Stimulated activated CD8-positive, alpha-beta memory T cell treated with anti-CD3 and anti-CD28 coated beads, Interleukin-4, amount 100 ng/mL, for 24 hours (primary cell): Measurements from ENCODE around the gene PRSS36.
"Not testable (repeated sequence)": the region's sequence is repeated elsewhere in the genome, so short reads cannot be mapped to it uniquely, and the experiment has no call there.

ENCODE experiments used
- DNase-seq: peaks from one replicate; pipeline ENCODE4 v3.0.0-alpha.2; 2020; ENCODE audit warnings: low read depth

The PRSS36 gene

DNA sequence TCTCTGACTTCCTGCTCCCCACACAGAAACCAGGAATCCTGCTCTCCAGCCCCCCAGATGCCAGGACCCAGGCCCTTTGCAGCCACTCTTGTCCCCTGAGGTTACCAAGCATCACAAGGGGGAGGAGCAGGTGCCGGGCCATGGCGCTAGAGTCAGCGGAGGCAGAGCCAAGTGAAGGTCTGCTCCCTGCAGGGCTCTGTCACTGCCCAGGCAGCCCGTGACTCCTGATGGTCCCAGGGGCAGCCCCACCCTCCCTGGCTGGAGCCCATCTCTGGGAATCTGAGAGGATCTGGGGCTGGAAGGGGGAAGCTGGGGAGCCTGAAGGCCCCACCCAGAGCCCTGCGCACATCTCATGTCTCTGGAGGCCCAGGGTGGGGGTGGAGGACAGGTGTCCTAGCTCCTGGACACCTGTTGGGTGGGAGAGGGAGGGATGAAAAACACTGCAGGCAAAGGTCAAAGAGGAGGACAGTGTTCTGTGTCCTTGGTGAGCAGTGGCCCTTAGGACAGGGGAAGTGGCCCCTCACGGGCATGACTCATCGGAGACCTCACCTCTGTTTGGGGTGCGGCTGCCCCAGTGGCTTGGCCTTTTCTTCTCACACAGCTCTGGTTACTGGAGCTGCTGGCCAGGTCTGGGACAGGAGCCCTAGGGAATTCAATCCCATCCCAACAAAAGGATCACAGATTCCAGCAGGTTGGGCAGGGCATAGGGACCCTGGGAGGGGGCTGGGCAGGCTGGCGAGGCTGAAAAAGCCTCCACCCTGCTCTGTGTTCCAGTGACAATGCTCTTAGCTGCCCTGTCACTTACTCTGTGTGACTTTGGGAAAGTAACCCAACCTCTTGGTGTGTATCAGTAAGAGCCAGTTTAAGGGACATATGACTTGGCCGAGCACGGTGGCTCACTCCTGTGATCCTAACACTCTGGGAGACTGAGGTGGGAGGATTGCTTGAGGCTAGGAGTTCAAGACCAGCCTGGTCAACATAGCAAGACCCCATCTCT is at the start of gene PRSS36:
Gene PRSS36 (minus strand): TSS at position 173 of the 997 bp plus-strand sequence. CDS start 31 bp downstream, at position 142.
- no peak for DNase-seq

- DNase-seq, result no peak
Observed at GRCh38 chr16:31199430-31200041, 49.7 kb upstream of the PRSS36 start.

DNA sequence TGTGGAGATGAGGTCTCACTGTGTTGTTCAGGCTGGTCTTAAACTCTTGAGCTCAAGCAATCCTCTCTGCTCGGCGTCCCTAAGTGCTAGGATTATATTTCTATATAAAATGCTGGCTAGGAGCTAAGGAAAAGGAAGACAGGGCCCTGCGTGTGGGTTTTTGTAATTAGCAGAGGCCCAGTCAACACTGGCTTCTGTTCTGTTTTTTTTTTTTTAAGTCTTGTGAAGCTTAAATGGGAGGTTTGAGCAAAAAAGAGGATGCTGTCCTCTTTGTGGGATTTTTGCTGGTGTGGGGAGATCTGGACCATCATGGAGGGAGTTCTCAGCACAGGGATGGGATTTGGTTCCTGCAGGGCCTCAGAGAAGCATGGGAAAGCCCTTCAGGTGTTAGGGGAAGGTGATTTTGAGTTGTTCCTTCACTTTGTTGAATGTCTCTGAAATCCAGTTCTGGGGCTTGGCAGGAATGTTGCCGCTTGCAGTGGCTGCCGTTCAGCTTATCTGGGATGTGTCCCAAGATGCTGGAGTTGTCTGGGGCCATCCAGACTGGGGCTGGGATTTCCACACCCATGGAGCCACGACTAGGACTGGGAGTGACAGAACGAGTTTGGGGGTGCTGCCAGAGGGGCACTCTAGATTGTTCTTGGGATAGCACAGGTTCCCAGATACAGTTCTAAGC is 48.5 kb upstream of the PRSS36 start:
- no peak for DNase-seq

- no peak for DNase-seq
Observed at GRCh38 chr16:31196324-31197088, 46.6 kb upstream of the PRSS36 start.

GRCh38 chr16:31195861-31196260 is 46.0 kb upstream of the PRSS36 start:
- DNase-seq, result not testable (repeated sequence)

DNA sequence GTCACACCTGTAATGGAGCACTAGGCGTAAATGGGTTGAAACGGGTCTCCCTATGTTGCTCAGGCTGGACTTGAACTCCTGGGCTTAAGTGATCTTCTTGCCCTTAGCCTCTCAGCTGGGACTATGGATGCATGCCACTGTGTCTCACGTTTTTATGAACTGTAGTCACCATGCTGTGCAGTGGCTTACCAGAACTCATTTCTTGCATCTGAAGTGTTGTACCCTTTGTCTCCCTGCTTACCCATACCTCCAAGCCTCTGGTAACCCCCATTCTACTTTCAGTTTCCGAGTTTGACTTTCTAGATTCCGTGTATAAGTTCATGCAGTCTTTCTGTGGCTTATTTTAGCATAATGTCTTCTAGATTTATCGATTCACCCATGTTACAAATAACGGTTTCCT is 45.0 kb upstream of the PRSS36 start:
- no peak for DNase-seq

DNA sequence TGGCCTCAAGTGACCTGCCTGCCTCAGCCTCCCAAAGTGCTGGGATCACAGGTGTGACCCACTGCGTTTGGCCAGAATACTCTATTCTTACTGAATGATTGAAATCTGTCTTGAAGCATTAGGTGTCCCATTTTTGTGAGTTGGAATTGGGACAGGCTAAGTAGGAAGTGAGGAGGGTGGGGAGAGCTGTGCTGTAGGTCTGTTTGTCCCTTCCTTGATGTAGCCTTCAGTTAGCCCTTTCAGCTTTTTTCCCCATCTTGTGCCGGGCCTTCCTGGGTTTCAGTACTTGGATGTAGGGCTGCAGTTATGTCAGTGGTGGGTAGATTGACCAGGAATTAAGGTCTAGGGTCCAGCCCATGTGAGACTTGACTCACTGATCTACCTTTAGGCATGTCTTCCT is 44.0 kb upstream of the PRSS36 start:
- DNase-seq, result no peak

DNA sequence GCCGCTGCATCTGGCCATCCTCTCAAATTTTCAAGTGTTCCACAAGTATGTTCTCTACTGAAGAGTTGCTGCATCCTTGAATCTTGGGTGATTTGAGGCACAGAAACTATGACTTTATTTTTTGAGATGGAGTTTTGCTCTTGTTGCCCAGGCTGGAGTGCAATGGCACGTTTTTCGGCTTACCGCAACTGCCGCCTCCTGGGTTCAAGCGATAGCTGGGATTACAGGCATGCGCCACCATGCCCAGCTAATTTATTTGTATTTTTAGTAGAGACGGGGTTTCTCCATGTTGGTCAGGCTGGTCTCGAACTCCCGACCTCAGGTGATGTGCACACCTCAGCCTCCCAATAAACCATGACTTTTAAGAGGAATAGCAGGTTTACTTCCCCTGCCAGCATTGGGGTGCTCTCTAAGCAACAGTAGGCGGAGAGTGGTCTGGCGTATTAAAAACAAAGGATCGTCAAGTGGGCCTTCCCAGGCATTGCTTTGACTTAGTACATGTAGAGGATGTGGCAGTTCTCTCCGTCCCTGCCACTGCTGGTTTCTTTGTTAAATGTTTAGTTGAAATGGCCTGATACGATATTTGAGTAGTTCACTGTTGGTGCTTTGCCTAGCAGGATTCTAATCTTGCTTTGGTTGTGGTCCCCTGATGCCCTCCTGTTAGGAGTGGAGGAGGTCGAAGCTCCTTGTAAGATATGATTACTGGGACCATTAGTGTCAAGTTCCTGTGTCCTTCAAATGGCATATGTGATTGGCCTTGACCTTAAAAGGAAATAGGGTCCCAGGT is 43.2 kb upstream of the PRSS36 start:
- no peak for DNase-seq

DNA sequence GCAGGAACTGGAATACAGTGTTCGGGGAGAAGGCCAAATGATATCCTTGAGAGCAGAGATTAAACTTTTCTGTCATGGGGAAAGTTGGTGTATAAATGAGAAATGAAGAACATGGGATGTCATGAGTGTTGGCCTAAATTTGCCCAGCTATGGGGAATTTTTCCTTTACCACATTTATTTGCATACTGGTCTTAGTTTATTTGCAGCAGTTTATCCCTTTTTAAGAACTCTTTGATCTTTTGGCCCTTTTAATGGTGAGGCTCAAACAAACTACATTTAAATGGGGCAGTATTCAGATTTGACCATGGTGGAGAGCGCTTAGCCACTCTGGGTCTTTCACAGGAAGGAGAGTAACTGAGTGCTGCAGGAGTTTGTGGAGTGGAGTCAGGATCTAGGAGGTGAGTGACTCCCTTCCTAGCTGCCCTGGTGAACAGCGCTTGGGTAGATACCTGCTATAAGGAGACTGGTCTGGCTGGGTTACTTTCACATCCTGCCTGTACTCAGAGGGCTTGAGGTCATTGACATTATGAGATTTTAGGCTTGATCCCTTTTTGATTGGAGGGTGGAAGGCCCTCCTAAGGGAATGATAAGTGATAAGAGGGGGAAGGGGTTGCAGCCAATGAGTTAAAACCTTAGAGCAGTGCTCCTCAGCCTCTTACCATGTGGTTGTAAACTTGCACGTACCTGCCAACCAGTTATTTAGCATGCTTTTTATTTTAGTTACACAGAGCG is 42.0 kb upstream of the PRSS36 start:
- no peak for DNase-seq

DNA sequence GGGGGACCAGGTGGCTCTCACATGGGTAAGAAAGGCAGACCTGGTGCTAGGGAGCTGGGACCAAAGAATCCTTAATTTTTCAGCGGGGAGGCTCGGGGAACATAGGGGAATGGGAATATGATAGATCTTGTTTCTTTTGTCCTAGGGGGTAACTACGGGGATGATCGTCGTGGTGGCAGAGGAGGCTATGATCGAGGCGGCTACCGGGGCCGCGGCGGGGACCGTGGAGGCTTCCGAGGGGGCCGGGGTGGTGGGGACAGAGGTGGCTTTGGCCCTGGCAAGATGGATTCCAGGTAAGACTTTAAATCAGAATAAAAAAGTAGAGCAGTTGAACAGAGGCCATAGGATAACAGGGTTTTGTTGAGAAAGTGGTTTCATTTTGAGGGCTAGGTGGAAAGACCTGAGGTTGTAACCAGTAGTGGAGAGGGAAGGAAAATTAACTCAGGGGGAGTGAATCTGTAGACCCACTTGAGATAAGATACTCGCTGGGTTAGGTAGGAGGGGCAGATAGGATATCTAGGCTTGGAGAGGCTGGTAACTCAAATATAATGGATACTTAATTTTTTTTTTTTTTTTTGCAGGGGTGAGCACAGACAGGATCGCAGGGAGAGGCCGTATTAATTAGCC is 41.1 kb upstream of the PRSS36 start:
- no peak for DNase-seq

- no peak for DNase-seq
Observed at GRCh38 chr16:31190061-31190460, 40.2 kb upstream of the PRSS36 start.

- no peak for DNase-seq
Observed at GRCh38 chr16:31189412-31189778, 39.5 kb upstream of the PRSS36 start.

DNA sequence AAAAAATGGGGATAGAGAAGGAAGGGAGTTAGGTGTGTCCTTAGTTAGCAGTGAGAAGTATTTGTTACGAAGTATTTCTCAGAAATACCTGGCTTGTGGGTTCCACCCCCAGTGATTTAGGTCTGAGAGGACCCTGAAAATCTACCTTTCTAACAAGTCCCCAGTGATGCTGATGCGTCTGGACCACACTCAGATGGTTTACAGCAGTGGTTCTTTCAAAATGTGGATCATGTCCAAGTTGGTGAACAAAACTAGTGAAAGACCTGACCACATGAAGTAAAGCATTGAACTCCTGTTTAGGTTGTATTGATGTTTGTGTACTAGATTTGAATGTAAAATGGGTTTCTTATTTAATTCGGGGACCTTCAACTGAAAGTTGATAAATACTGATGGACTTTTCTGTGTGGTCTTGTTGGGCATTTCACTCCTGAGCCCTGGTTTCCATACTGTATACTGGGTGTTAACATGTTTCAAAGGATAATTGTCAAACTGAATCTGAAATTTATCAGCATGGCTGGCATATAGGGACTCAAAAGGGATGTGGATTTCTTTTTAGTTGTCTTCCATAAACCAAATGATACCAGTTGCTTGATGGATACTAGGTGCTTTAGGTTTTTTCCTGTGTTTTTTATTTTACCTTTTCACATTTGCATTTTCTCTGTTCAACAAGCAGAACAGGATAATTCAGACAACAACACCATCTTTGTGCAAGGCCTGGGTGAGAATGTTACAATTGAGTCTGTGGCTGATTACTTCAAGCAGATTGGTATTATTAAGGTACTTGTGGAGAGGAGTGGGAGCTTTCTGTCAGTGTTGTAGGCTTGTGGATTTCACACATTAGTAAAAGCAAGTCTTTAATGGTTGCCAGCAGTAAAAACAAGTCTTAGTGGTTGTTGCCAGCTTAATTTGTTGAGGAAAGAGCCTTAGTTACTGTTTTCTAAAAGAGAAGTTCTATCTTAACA is 38.9 kb upstream of the PRSS36 start:
- DNase-seq, result no peak

DNA sequence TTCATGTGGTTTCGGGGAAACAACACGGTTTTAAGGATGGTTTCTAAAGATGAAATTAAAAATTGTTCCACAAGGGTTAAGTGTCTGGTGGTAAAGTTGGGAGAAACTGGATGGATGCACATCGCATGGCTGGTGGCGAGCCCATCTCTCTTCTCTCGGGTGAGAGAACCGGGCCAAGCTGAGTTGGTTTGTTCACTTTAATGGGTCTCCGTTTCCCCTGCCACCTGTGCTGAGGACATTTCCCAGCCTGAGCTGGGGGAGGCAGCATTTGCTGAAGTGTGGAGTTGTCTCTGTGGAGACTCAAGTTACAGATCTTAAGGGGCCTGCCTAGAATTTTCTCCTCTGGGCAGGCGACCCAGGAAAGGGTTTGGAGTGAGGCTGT is 37.9 kb upstream of the PRSS36 start:
- DNase-seq, result no peak

- no peak for DNase-seq
Observed at GRCh38 chr16:31186930-31187807, 37.3 kb upstream of the PRSS36 start.

DNA sequence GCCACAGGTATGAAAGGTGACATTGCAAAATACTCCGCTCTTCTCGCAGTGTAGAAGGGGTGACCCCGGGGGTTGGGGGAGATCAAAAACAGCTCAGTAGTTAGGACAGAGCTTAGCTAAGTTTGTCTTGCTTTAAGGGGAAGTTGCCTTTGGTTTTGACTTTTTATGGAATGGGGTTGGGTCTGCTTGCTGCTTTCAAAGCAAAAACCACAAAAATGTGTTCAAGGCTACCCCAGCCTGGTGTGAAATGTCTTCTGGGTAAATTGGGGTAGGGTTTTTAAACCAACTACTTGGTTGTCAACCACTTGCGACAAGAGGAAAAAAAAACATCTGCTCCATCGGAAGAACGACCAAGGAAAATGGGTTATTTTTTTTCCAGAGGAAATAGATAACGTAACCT is 36.3 kb upstream of the PRSS36 start:
- no peak for DNase-seq

GRCh38 chr16:31185339-31185738 is 35.5 kb upstream of the PRSS36 start:
- no peak for DNase-seq

DNA sequence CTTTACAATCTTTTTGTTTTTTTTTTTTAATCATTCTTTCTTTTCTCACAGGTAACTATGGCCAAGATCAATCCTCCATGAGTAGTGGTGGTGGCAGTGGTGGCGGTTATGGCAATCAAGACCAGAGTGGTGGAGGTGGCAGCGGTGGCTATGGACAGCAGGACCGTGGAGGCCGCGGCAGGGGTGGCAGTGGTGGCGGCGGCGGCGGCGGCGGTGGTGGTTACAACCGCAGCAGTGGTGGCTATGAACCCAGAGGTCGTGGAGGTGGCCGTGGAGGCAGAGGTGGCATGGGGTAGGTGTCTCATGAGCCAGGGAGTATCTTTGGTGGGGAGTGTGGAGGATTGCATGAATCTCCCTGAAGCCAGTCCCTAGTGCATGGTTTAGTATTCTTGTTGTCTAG is 35.0 kb upstream of the PRSS36 start:
- no peak for DNase-seq
